HFFc6 (cell line): ENCODE data around the gene NAT10. TPM values are rescaled to one million over a fixed set of nuclear protein-coding genes. Genes with fewer than 3 reads are reported as not detected.
"Not testable (repeated sequence)": the region's sequence is repeated elsewhere in the genome, so short reads cannot be mapped to it uniquely, and the experiment has no call there.

ENCODE experiments used
- DNase-seq: peaks from one replicate; pipeline ENCODE4 v3.0.0-alpha.2; 2018
- H3K27ac Mint-ChIP-seq: 2 replicates; pipeline ENCODE4 v1.8.0; 2020; ENCODE audit warnings: mild to moderate bottlenecking, mixed read lengths
- H3K27me3 Mint-ChIP-seq: 2 replicates; pipeline ENCODE4 v1.8.0; 2021; ENCODE audit warnings: mild to moderate bottlenecking, moderate library complexity, mixed read lengths; ENCODE audit not compliant: insufficient read depth
- H3K36me3 Mint-ChIP-seq: 2 replicates; pipeline ENCODE4 v1.8.0; 2021; ENCODE audit warnings: low read depth, mixed read lengths
- H3K4me1 Mint-ChIP-seq: 2 replicates; pipeline ENCODE4 v1.8.0; 2020; ENCODE audit warnings: low read depth, mixed read lengths
- H3K4me3 Mint-ChIP-seq: 2 replicates; pipeline ENCODE4 v1.8.0; 2020; ENCODE audit warnings: mild to moderate bottlenecking, moderate library complexity, mixed read lengths
- H3K9me3 Mint-ChIP-seq: 2 replicates; pipeline ENCODE4 v1.8.0; 2020; ENCODE audit warnings: mild to moderate bottlenecking, mixed read lengths
- CTCF ChIP-seq: fragments of 200-600 bp; sonication (generic); IDR thresholded peaks from 2 replicates; pipeline ENCODE4 v1.5.0; 2021; ENCODE audit warnings: antibody characterized with exemption, mild to moderate bottlenecking
- total RNA-seq, 6 experiments: library from RNA; stranded (reverse); fragmentation: NEBNext Ultra II Directional; extraction: Animal tissue kit (Norgen Biotek cat#: 25700); gene quantifications; 2 replicates in 1 of 6; 3 replicates in 5 of 6; pipeline ENCODE4 v1.2.3, GENCODE V29; 2021

NAT10 gene
- total RNA-seq, 6 experiments from 2014 or later = 46.9 to 61.2 (median 54.9) TPM

GRCh38 chr11:34075178-34075820 is 30.1 kb upstream of the NAT10 start:
- Mint-ChIP-seq H3K4me3 (peak overlapping the region; percentile 47), H3K4me1 (peaks cover 55% of the 10 kb centered on the region), H3K9me3 (no peaks in the 10 kb centered on the region), H3K27ac (peak overlapping the region; percentile 68), H3K36me3 (peaks cover 34% of the 10 kb centered on the region), H3K27me3 (no peaks in the 10 kb centered on the region)
- peak; percentile 70 for DNase-seq
- no peak for TF ChIP-seq CTCF

DNA sequence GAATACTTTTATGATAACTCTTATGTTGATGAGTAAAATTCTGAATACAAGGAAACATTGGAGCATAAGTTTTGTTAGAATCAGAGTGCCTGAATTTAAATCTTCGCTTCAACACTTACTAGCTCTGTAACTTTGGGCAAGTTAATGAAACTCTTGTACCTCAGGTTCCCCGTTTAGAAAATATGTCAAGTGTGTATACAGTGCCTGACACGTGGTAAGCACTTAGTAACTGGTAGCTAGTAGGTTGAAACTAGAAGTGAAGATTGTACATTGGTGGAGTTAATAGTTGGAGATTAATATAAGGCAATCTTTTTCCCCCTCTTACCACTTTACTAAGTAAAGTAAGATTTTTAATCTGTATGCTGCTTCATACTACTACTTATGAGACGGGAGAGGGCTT is 24.8 kb upstream of the NAT10 start:
- no peak for TF ChIP-seq CTCF
- no peaks in the 10 kb centered on the region for H3K27me3 Mint-ChIP-seq
- no peaks in the 10 kb centered on the region for H3K9me3 Mint-ChIP-seq
- no peak for DNase-seq
- H3K4me3 Mint-ChIP-seq = no peak overlapping the region
- H3K27ac Mint-ChIP-seq = no peak overlapping the region
- peaks cover 52% of the 10 kb centered on the region for H3K36me3 Mint-ChIP-seq
- H3K4me1 Mint-ChIP-seq = peaks cover 40% of the 10 kb centered on the region

GRCh38 chr11:34084637-34085036 is 20.8 kb upstream of the NAT10 start:
- Mint-ChIP-seq H3K9me3 (no peaks in the 10 kb centered on the region), H3K27ac (peak overlapping the region; percentile 18; the same call in 1 of the 2 replicates), H3K36me3 (peaks cover 57% of the 10 kb centered on the region), H3K4me1 (peaks cover 22% of the 10 kb centered on the region; the same call in 1 of the 2 replicates), H3K4me3 (no peak overlapping the region), H3K27me3 (no peaks in the 10 kb centered on the region)
- no peak for TF ChIP-seq CTCF
- no peak for DNase-seq

- H3K4me3 Mint-ChIP-seq = no peak overlapping the region
- peak; percentile 11 for DNase-seq
- no peak overlapping the region for H3K27ac Mint-ChIP-seq
- H3K4me1 Mint-ChIP-seq = peaks cover 22% of the 10 kb centered on the region; the same call in 1 of the 2 replicates
- H3K27me3 Mint-ChIP-seq = no peaks in the 10 kb centered on the region
- no peaks in the 10 kb centered on the region for H3K9me3 Mint-ChIP-seq
- peaks cover 62% of the 10 kb centered on the region for H3K36me3 Mint-ChIP-seq
- TF ChIP-seq CTCF = no peak
These were observed 18.7 kb upstream of the NAT10 start for GRCh38 chr11:34086554-34087283.

DNA sequence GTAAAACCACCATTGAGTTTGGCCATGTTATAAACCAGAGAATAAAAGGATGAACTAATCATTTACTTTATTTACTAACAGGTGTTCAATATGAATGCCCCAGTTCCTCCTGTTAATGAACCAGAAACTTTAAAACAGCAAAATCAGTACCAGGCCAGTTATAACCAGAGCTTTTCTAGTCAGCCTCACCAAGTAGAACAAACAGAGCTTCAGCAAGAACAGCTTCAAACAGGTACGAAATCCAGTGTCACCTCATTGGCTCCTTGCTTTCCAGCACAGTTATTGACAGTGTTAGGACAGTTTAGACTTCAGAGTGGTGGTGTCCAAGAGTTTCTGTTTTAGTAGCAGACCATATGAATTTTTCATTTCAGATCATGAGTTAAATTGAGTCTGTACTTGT is 13.6 kb upstream of the NAT10 start:
- no peaks in the 10 kb centered on the region for H3K9me3 Mint-ChIP-seq
- no peak overlapping the region for H3K4me3 Mint-ChIP-seq
- peaks cover 51% of the 10 kb centered on the region for H3K36me3 Mint-ChIP-seq
- DNase-seq = no peak
- no peaks in the 10 kb centered on the region; the same call in 1 of the 2 replicates for H3K4me1 Mint-ChIP-seq
- no peaks in the 10 kb centered on the region; the same call in none of the 2 replicates for H3K27me3 Mint-ChIP-seq
- H3K27ac Mint-ChIP-seq = no peak overlapping the region
- TF ChIP-seq CTCF = no peak

DNA sequence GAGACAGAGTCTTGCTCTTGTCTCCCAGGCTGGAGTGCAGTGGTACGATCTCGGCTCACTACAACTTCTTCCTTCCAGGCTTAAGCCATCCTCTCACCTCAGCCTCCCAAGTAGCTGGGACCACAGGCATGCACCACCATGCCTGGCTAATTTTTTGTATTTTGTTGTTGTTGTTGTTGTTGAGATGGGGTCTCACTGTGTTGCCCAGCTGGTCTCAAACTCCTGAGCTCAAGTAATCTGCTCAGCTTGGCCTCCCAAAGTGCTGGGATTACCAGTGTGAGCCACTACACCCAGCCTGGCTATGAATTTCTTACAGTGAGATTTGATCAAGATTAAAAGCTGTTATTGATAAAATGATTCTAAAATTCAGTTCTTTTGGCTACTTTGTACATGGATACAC is 10.5 kb upstream of the NAT10 start:
- H3K27ac Mint-ChIP-seq, H3K27me3 Mint-ChIP-seq, H3K9me3 Mint-ChIP-seq, H3K4me1 Mint-ChIP-seq, DNase-seq, H3K4me3 Mint-ChIP-seq: not testable (repeated sequence)
- peaks cover 52% of the 10 kb centered on the region for H3K36me3 Mint-ChIP-seq
